ENCODE results near the gene PRODH2. TPM values are rescaled to one million over a fixed set of nuclear protein-coding genes. Genes with fewer than 3 reads are reported as not detected.

PRODH2 gene
- total RNA-seq, 1 donor from 2014 or later, result not detected

GRCh38 chr19:35787227-35787799 lies 25.3 kb downstream of the PRODH2 start:
- DNase-seq (ENCODE audit: low spot score), result no peak
- H3K27ac Mint-ChIP-seq, result no peak overlapping the region
- intact Hi-C loops (cut with micrococcal nuclease), result no loop called here
- no peaks in the 10 kb centered on the region for H3K9me3 Mint-ChIP-seq
- peaks cover 7% of the 10 kb centered on the region for H3K36me3 Mint-ChIP-seq (ENCODE audit: low read depth)
- H3K27me3 Mint-ChIP-seq (ENCODE audit: insufficient read depth), result no peaks in the 10 kb centered on the region
- no peaks in the 10 kb centered on the region for H3K4me1 Mint-ChIP-seq (ENCODE audit: low read depth)
- no peak overlapping the region for H3K4me3 Mint-ChIP-seq

- no peaks in the 10 kb centered on the region for H3K27me3 Mint-ChIP-seq (ENCODE audit: insufficient read depth)
- H3K36me3 Mint-ChIP-seq (ENCODE audit: low read depth), result peaks cover 7% of the 10 kb centered on the region
- H3K9me3 Mint-ChIP-seq, result no peaks in the 10 kb centered on the region
- intact Hi-C loops (cut with micrococcal nuclease), result no loop called here
- H3K27ac Mint-ChIP-seq, result no peak overlapping the region
- H3K4me1 Mint-ChIP-seq (ENCODE audit: low read depth), result no peaks in the 10 kb centered on the region
- no peak for DNase-seq (ENCODE audit: low spot score)
- no peak overlapping the region for H3K4me3 Mint-ChIP-seq
Observed at GRCh38 chr19:35786299-35787160, 26.1 kb downstream of the PRODH2 start.

- H3K36me3 Mint-ChIP-seq (ENCODE audit: low read depth), result peaks cover 7% of the 10 kb centered on the region
- no peak overlapping the region for H3K4me3 Mint-ChIP-seq
- H3K27ac Mint-ChIP-seq, result no peak overlapping the region
- DNase-seq (ENCODE audit: low spot score), result no peak
- intact Hi-C loops (cut with micrococcal nuclease), result no loop called here
- H3K4me1 Mint-ChIP-seq (ENCODE audit: low read depth), result no peaks in the 10 kb centered on the region
- no peaks in the 10 kb centered on the region for H3K9me3 Mint-ChIP-seq
- H3K27me3 Mint-ChIP-seq (ENCODE audit: insufficient read depth), result no peaks in the 10 kb centered on the region
Observed at GRCh38 chr19:35785339-35785627, 27.4 kb downstream of the PRODH2 start.

GRCh38 chr19:35784503-35785338 lies 27.9 kb downstream of the PRODH2 start:
- no peak overlapping the region for H3K27ac Mint-ChIP-seq
- no peaks in the 10 kb centered on the region for H3K27me3 Mint-ChIP-seq (ENCODE audit: insufficient read depth)
- no peak for DNase-seq (ENCODE audit: low spot score)

GRCh38 chr19:35783469-35784434 lies 28.9 kb downstream of the PRODH2 start:
- intact Hi-C loops (cut with micrococcal nuclease), result no loop called here
- Mint-ChIP-seq H3K9me3 (no peaks in the 10 kb centered on the region), H3K27me3 (ENCODE audit: insufficient read depth) (no peaks in the 10 kb centered on the region), H3K27ac (no peak overlapping the region), H3K36me3 (ENCODE audit: low read depth) (peaks cover 7% of the 10 kb centered on the region), H3K4me3 (no peak overlapping the region), H3K4me1 (ENCODE audit: low read depth) (no peaks in the 10 kb centered on the region)
- no peak for DNase-seq (ENCODE audit: low spot score)

More at GRCh38 chr19:35784503-35785338, 27.9 kb downstream of the PRODH2 start:
- Mint-ChIP-seq H3K36me3 (ENCODE audit: low read depth) (peaks cover 7% of the 10 kb centered on the region), H3K9me3 (no peaks in the 10 kb centered on the region), H3K4me3 (no peak overlapping the region), H3K4me1 (ENCODE audit: low read depth) (no peaks in the 10 kb centered on the region)
- intact Hi-C loops (cut with micrococcal nuclease), result no loop called here

- no peak for DNase-seq (ENCODE audit: low spot score)
- Mint-ChIP-seq H3K27ac (no peak overlapping the region), H3K27me3 (ENCODE audit: insufficient read depth) (no peaks in the 10 kb centered on the region), H3K36me3 (ENCODE audit: low read depth) (peaks cover 9% of the 10 kb centered on the region), H3K4me1 (ENCODE audit: low read depth) (peaks cover 4% of the 10 kb centered on the region), H3K4me3 (no peak overlapping the region), H3K9me3 (no peaks in the 10 kb centered on the region)
- intact Hi-C loops (cut with micrococcal nuclease), result no loop called here
Observed at GRCh38 chr19:35782589-35782988, 30.1 kb downstream of the PRODH2 start.

GRCh38 chr19:35781650-35782049 lies 31.0 kb downstream of the PRODH2 start:
- no peaks in the 10 kb centered on the region for H3K27me3 Mint-ChIP-seq (ENCODE audit: insufficient read depth)
- no peak overlapping the region for H3K4me3 Mint-ChIP-seq
- intact Hi-C loops (cut with micrococcal nuclease), result no loop called here
- H3K27ac Mint-ChIP-seq, result no peak overlapping the region
- H3K4me1 Mint-ChIP-seq (ENCODE audit: low read depth), result peaks cover 11% of the 10 kb centered on the region
- no peak for DNase-seq (ENCODE audit: low spot score)
- H3K9me3 Mint-ChIP-seq, result no peaks in the 10 kb centered on the region
- H3K36me3 Mint-ChIP-seq (ENCODE audit: low read depth), result peaks cover 9% of the 10 kb centered on the region

- DNase-seq (ENCODE audit: low spot score), result no peak
- H3K4me1 Mint-ChIP-seq (ENCODE audit: low read depth), result peaks cover 19% of the 10 kb centered on the region
- H3K36me3 Mint-ChIP-seq (ENCODE audit: low read depth), result peaks cover 7% of the 10 kb centered on the region
- intact Hi-C loops (cut with micrococcal nuclease), result no loop called here
- no peak overlapping the region for H3K27ac Mint-ChIP-seq
- no peak overlapping the region for H3K4me3 Mint-ChIP-seq
- H3K9me3 Mint-ChIP-seq, result no peaks in the 10 kb centered on the region
- H3K27me3 Mint-ChIP-seq (ENCODE audit: insufficient read depth), result no peaks in the 10 kb centered on the region
Observed at GRCh38 chr19:35780717-35781116, 31.9 kb downstream of the PRODH2 start.

- H3K27ac Mint-ChIP-seq, result no peak overlapping the region
- no peak overlapping the region for H3K4me3 Mint-ChIP-seq
- intact Hi-C loops (cut with micrococcal nuclease), result no loop called here
- no peaks in the 10 kb centered on the region for H3K27me3 Mint-ChIP-seq (ENCODE audit: insufficient read depth)
- peaks cover 19% of the 10 kb centered on the region for H3K4me1 Mint-ChIP-seq (ENCODE audit: low read depth)
- no peak for DNase-seq (ENCODE audit: low spot score)
- no peaks in the 10 kb centered on the region for H3K9me3 Mint-ChIP-seq
- peaks cover 7% of the 10 kb centered on the region for H3K36me3 Mint-ChIP-seq (ENCODE audit: low read depth)
Observed at GRCh38 chr19:35780058-35780457, 32.6 kb downstream of the PRODH2 start.

GRCh38 chr19:35779033-35779432 lies 33.6 kb downstream of the PRODH2 start:
- no peaks in the 10 kb centered on the region for H3K27me3 Mint-ChIP-seq (ENCODE audit: insufficient read depth)
- no peak overlapping the region for H3K27ac Mint-ChIP-seq
- H3K9me3 Mint-ChIP-seq, result no peaks in the 10 kb centered on the region
- intact Hi-C loops (cut with micrococcal nuclease), result no loop called here
- peaks cover 29% of the 10 kb centered on the region for H3K4me1 Mint-ChIP-seq (ENCODE audit: low read depth)
- peaks cover 7% of the 10 kb centered on the region for H3K36me3 Mint-ChIP-seq (ENCODE audit: low read depth)
- DNase-seq (ENCODE audit: low spot score), result no peak
- no peak overlapping the region for H3K4me3 Mint-ChIP-seq

- H3K27ac Mint-ChIP-seq, result no peak overlapping the region
- intact Hi-C loops (cut with micrococcal nuclease), result no loop called here
- no peak for DNase-seq (ENCODE audit: low spot score)
- peaks cover 29% of the 10 kb centered on the region for H3K4me1 Mint-ChIP-seq (ENCODE audit: low read depth)
- no peaks in the 10 kb centered on the region for H3K9me3 Mint-ChIP-seq
- no peaks in the 10 kb centered on the region for H3K27me3 Mint-ChIP-seq (ENCODE audit: insufficient read depth)
- peaks cover 2% of the 10 kb centered on the region for H3K36me3 Mint-ChIP-seq (ENCODE audit: low read depth)
- H3K4me3 Mint-ChIP-seq, result peak overlapping the region; percentile 54
Observed at GRCh38 chr19:35777961-35778360, 34.7 kb downstream of the PRODH2 start.

GRCh38 chr19:35777086-35777841 lies 35.4 kb downstream of the PRODH2 start:
- peaks cover 2% of the 10 kb centered on the region for H3K36me3 Mint-ChIP-seq (ENCODE audit: low read depth)
- peak overlapping the region; percentile 85 for H3K4me3 Mint-ChIP-seq
- DNase-seq (ENCODE audit: low spot score), result no peak
- peak overlapping the region; percentile 8 for H3K27ac Mint-ChIP-seq
- H3K4me1 Mint-ChIP-seq (ENCODE audit: low read depth), result peaks cover 29% of the 10 kb centered on the region
- intact Hi-C loops (cut with micrococcal nuclease), result no loop called here
- H3K9me3 Mint-ChIP-seq, result no peaks in the 10 kb centered on the region
- no peaks in the 10 kb centered on the region for H3K27me3 Mint-ChIP-seq (ENCODE audit: insufficient read depth)

Measured in activated T-helper 1 cell treated with anti-CD3 and anti-CD28 coated beads, Interleukin-12 subunit alpha, Interleukin-12 subunit beta, Interleukin-2, Interleukin-4 antibody, amounts not matched to agents 30 ng/mL and 10 ng/mL and 1 ng/mL, durations not matched to agents 14 hours and 24 hours and 36 hours (primary cell).